Fibroblast of skin of left quadriceps (primary cell): ENCODE measurements around the gene SRPRB.
"Not testable (repeated sequence)": the region's sequence is repeated elsewhere in the genome, so short reads cannot be mapped to it uniquely, and the experiment has no call there.

Experiments
- DNase-seq, 2 experiments: peaks; one replicate each; pipeline ENCODE4 v3.0.0-alpha.2; 2013; ENCODE audit warnings: low read depth in 2 of 2

SRPRB gene

DNA sequence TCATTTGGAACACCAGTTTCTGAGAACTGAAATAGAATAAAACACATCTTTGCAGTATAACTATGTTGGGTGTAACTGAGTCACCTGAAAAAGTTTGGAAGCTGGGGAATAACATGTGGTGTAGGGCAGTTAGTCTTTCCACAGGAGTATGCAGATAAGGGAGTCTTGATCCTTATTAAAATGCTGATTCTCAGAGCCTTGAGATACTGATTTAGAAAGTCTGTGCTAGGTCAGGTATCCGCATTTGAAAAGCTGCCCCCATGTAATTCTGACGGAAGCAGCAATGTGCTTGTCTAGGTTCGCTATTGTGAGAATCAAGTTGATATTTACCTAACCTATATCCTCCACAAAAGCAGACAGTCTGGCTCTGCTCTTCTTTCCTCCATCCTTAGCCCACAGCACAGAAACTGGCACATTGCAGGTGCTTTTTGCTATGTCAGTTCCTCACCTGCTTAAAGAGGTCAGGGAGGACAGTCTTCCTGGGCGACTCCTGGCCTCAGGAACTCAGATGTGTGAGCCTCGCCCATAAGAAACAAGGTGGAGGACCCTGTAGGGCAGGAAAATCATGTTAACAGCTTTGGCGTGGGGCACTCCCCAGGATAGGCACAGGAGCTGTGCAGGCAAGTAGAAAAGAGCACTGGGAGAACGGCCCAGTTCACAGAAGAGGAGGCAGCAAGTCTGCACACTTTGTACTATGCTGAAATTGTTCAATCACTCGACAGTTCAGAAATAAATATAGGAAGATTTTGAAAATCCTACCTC is 27.6 kb upstream of the SRPRB start:
- DNase-seq, result no peak

DNA sequence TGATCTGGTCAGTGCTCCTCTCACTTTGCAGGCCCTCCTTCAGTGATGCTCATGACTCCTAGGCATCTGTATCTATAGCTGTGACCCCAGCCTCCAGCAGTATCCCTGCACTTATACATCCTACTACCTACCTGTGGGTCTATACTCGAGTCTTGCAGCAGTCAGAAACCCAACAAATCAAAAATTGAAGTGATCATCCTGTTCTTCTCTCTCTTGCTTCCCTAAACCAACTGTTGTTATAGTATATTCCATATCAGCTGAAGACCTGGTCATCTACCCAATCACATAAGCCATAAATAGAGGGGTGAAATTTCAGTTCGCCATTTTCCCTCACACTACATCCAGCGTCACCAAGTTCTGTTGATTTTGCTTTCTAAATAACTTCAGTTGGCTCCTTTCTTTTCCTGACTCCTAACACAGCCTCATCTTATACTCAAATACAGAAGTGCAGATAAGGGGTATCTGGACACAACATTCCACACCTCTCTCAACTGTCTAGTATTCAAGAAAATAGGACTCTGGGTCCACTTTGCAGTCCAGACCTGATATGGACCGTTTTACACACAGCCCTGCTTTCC is 25.9 kb upstream of the SRPRB start:
- DNase-seq, result no peak

DNA sequence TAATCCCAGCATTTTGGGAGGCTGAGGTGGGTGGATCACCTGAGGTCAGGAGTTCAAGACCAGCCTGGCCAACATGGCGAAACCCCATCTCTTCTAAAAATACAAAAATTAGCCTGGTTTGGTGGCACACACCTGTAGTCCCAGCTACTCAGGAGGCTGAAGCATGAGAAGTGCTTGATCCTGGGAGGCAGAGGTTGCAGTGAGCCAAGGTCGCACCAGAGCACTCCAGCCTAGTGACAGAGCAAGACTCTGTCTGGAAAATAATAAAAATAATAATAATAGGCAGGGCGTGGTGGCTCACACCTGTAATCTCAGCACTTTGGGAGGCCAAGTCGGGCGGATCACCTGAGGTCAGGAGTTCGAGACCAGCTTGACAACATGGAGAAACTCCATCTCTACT is 24.9 kb upstream of the SRPRB start:
- not testable (repeated sequence) for DNase-seq

DNA sequence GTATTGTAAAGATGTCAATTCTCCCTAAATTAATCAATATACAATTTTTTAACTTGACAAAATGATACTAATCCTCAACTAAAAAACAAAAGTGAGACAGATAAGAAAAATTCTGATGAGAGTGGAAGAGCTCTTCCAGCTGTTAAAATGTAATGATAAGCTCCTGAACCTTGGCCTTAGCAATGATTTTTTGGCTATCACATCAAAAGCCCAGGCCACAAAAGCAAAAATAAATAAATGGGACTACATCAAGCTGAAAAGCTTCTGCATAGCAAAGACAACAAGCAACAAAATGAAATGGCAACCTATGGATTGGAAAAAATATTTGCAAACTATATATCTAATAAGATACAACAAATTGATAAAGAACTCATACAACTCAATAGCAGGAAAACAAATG is 24.0 kb upstream of the SRPRB start:
- no peak for DNase-seq

DNA sequence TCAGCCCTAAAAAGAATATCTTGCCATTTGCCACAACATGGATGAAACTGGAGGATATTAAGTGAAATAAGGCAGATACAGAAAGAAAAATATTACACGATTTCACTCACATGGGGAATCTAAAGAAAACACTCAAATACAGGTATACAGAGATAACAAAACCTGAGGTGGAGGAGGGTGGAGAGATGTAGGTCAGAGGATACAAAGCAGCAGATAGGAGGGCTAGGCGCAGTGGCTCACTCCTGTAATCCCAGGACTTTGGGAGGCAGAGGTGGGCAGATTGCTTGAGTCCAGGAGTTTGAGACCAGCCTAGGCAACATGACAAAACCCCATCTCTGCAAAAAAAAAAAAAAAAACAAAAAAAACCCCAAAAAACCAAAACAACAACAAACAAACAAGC is 23.2 kb upstream of the SRPRB start:
- no peak for DNase-seq

DNA sequence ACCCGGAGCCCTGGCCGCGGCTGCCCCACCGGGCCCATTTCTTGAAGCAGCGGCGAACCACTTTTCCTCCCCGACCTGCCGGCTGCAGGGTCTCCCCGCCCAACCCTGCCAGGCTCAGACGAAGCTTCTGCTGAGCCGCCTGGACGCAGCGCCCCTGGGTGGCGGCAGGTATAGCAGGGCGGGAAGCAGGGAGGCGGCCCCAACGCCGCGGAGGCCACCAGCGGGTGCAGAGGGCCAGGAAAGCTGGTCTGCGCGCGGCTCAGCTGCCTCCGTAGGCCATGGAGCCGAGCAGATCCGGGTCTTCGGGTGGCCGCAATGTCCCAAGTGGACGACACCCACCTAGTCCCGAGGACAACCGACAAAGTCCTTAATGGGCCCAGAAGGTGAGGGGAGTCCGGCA is 21.9 kb upstream of the SRPRB start:
- no peak for DNase-seq

DNA sequence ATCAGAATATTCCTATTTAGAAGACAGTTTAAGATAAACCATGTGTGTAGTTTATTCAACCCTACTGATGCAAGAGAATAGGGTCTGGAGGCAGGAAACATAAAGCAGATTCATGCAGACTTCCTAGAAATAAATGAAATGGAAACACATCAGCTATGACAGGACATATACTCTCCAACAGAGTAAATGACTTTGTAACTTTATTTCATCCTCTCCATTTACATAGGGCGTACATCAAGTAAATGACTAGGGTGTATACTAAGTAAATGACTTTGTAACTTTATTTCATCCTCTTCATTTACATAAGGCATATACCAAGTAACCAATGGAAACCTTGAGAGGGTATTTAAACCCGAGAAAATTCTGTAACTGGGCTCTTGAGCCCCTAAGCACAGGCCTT is 17.6 kb upstream of the SRPRB start:
- no peak for DNase-seq

DNA sequence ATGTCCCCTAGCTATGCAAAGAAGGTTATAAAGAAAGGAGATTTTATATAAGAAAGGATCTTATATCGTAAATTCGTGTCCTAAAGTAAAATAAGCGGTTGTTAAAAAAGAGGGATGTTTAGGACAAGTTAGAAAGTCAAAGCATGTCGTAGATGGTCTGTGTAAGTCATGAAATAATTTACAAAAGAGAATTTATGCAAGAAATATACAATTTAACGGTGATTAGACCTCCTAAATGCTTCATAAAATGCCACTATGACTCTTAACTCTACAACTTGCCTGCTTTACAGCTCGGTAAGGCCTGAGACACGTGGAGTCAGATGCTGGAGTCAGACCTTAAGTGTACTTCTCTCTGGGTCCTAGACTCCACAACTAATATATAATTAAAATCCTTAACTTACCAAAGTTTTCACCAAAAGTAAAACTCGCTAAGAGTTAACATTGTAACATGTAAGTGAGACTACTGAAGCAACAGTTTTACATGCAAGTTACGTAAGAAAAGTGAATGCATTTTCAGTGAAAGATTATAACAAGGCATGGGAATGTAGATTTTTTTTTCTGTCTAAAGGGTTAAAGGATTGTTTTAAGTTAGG is 13.3 kb upstream of the SRPRB start:
- DNase-seq, result no peak

DNA sequence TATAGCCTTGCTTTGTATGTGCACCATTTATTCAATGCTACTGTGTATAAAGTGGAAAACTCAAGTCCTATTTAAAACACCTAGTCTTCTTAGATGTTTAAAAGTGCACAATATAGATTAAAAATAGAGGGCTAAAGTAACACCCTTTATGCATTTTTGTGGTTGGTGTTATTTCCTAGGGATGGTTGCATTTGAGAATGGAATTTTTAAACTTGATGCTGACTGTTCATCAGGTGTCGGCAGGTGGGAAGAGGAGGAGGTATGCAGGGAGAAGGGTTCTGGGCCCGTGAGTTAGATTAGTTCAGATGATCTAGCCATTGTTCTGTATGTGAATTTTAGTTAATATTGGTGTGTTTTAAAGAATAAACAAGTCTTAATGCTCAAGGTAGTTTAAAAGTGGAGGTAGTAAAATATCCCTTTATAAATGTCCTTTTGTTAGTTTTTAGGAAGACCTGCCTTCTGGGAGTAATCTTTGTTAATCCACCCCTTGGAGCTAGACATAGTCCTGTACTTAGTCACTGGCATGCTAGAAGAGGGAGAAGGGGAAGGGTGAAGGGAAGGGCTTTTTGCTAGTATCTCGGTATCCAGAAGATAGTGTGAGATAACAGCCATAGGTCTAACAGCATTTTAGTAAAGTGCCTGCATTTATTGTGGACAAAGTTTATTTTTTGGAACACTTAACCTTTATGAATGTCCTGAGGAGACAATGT is 8.1 kb upstream of the SRPRB start:
- DNase-seq, result no peak

DNA sequence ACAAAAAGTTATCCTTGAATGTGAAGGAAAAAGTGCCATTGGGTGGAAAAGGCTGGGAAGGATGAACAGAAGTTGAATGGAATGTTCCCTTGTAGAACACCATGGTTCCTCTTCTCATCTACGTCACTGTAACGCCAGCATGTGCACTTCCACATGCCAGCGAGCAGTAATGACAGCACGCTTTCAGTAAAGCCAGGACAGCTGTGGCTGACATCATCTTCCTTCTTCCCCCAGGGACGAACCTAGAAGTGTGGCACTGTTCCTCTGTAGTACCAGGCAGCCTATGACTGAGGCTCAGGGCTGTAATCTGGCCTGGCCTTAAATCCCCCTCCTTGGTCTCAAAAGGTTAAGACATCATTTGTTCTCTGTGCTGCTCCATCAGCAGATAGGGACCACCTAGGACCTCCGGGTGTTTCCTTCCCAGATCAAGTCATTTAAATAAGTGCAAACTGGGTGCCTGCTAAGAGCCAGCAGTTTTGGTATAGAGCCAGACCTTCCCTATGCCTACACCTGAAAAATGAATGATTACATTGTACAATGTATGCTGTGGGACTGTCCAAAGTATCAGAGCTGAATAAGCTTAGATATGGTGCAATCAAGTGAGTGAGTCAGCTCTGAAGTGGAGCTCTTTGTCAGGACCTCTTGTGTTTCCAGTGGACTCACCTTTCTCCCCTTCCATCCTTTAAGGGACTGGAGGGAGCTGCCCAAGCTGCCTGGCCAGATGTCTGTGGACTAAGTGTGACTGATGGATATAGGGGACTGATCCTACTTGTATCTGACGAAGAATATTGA is 5.6 kb upstream of the SRPRB start:
- DNase-seq, result no peak

DNA sequence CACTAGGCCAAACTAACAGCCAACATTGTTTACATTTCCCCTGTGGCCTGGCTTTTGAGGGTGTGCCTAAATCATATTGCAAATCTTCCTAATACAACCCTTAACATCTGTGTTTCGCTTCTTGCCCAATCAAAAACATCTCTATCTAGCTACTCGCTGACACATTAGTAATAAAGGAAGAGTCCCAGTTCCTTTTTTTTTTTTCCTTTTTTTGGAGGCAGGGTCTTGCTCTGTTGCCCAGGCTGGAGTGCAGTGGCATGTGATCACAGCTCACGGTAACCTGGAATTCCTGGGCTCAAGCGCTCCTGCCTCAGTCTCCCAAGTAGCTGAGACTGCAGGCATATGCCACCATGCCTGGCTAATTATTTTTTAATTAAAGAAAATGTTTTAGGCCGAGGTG is 2.1 kb upstream of the SRPRB start:
- no peak for DNase-seq

DNA sequence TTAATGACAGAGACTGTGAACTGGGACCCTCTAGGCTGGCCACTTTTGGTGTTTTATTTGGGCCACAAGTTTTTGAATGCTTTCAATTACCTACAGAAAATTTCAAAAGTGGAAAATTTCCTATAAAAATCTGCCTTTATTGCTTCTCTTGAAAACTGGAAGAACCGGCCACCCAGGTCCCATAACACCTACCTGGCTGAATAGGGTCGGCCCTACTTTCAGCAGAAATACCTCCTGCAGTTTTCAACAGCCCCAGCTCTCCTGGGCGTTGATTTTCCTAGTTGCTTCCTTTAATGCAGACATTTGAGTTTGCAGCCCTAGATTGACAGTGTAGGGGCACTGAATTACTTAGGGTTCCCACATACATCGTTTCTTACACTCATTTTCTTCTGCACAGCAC is 719 bp upstream of the SRPRB start:
- no peak for DNase-seq

DNA sequence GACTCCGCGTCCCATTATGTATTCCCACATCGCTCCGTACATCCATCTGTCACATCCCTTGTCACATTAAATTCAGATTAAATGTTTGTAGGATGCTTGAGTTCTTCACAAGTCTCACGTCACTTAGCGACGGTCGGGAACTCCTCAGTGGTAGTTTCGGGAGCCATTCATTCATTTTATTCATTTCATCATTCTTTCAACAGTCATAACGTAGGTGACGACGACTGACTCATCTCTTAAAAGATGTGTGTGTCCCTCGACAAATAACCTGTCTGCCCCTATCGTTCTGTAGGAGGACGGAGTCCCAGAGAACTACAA is 272 bp upstream of the SRPRB start:
- no peak for DNase-seq

DNA sequence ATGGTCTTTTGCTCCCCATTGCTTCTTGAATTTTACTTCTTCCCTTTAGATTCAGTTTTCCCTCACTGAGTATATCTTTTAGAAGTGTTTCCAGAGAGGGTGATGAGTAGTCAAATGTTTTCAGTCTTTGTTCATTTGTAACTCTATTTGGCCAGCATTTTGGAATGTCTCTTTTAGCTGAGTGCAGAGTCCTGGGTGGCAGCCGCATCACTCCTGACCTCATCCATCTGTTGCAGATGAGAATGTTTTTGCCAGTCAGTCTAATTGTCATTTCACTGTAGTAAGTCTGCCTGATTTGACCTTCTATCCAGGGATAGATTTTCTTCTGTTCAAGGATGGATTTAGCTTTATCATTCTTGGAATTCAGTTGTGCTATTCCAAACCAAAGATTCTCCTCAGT is 7.3 kb downstream of the SRPRB start:
- DNase-seq, result no peak

DNA sequence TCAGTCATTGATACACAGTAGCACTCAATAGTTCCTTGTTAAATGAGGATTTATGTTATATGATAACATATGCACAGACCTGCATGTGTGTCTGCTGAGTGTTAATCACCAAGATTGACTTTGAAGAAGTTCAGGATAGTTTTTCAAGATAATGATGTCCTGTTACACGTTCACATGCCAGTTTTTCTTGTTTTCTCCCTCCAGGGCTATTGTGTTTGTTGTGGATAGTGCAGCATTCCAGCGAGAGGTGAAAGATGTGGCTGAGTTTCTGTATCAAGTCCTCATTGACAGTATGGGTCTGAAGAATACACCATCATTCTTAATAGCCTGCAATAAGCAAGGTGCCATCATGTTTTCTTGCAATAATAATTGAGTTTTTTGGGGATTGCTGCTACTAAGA is 9.8 kb downstream of the SRPRB start:
- no peak for DNase-seq

DNA sequence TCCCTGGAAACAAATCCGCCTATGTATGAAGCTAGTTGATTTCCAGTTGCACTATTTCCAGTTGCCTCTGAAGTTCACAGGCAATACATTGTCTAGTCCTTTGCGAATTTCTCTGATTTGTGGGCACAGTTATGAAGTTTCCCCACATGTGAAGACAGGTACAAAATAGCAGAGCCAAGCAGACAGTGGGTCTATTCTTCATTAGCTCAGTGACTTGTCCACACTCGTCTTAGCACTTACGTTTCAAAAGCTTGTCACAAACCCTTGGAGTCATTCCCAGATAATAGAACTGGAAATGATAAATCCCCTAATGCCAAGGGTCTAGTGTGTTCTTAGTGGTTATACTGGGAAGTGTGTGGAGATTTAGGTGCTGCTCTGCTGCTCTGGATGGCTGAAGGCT is 14.5 kb downstream of the SRPRB start:
- no peak for DNase-seq

DNA sequence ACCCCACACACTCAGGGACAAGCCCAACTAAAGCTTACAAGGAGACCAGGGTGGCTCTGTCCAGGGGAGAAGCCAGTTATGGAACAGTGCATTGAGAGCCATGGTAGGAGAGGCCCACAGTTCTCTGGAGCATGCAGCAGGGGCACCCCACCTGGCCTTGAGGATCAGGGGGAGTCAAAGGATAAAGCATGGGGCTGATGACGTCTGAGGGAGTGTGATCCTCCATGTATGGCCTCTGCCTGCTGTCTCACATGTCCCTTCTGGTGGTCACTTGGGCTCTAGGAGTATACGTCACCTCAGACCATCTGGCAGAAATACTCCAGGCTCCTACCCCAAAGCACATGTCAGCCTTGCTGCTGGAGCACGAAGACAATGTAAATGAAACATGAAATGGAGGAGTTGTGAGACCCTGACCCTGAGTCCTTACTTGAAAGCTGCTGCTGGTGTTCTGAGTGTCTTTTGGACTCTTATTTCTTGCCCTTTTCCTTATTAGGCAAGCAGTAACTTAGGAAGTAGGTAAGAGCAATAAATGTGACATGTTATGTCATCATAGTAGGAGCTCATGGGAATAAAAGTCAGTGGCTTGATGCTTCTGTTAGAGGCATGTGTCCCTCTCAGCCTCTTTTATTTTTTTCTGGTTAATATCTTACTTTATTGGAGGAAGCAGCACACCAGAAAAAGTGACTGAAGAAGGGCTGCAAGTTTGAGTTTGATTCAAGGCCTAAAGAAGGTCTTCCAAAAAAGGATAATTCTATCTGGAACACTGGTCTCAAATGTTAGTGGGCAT is 15.5 kb downstream of the SRPRB start:
- no peak for DNase-seq

DNA sequence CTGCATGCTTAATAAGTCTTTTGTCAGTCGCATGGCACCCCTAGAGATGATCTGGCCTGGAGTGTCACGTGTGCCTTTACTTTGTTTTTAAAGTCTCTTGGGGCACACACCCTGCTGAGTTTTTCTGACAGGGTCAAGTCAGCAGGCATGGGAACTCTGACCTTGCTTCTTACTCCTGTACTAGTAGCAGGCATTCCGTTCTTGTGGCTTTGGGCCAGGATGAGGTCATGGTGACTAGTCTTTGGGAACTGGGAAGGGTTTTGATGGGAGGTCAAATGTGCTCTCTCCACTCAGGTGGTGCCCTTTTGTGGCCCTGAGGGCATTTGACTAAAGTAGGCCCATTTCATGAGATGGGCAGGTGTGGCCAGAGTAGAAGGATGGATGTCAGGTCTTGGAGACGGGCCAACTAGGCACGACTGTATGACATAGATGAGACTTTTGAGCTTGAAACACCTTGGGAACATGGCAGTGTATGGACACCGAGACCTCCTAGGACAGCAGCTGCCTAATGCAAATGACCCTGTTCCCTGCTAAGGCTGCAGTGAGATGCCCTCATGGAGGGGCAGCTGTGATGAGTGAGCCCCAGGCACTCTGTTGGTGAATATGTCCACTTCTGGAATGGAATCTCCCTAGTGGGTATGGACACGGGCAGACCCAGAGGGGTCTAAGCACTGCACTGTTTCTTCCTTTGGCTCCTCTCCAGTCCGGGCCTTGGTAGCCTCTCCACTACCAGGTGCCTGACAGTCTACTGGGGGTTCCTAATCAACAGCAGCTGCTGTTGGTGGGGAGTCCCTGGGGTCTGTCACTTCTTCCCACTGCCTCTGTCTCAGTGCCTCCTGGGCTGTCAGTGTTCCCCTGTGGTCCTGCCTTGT is 16.4 kb downstream of the SRPRB start:
- no peak for DNase-seq

DNA sequence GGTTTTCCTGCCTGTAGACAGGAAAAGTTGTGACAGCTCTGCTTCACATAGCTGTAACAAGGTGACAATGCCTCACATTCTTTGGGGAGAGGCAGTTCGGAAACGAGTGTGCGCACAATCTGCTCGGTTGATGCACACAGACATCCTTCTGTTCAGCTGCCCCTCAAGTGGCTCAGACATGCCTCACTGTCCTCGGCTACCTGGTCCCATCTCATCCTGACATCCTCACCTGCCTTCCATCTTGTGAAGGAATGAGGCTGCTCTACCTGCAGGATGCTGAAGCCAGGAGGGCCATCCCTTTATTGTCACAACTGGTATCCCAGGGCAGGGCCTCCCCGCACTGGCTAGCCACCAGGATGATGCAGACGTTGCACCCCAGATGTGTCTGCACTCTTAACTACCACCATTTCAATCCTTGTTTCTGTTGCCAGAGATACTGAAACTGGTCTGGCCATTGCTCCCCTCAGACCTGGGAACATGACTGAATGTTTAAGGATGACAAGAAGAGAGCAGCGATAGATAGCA is 19.4 kb downstream of the SRPRB start:
- DNase-seq, result no peak
